GM12801 (cell line): Measurements from ENCODE around the gene RASD1.

ENCODE experiments used
- TF ChIP-seq, protein P1 (sequence below): IDR thresholded peaks from one replicate; pipeline ENCODE4 v1.5.1; 2011; ENCODE audit warnings: control low read depth; ENCODE audit not compliant: insufficient read length; ENCODE audit errors: extremely low read depth

Gene RASD1

DNA sequence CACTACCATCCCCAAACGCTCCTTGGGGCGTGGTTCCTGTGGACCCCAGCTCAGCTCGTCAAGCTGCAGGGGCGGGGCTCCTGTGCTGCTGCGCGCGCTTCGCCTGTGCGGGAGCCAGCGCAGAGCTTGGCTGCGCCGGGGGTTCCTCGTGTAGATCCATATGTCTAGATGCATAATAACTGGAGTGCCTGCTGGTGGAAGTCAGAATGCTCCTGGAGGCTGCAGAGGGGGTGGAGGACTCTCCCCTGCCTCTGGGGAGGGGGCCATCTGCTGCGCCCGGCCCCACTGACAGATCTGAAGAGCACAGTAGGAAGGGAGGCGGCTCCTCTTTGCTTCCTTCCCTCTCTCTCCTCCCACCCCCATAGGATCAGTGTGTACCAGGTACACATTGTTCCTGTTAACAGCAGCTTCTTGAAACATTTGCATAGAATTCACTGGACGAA, 4.6 kb downstream of the RASD1 start:
- TF ChIP-seq, protein P1, sequence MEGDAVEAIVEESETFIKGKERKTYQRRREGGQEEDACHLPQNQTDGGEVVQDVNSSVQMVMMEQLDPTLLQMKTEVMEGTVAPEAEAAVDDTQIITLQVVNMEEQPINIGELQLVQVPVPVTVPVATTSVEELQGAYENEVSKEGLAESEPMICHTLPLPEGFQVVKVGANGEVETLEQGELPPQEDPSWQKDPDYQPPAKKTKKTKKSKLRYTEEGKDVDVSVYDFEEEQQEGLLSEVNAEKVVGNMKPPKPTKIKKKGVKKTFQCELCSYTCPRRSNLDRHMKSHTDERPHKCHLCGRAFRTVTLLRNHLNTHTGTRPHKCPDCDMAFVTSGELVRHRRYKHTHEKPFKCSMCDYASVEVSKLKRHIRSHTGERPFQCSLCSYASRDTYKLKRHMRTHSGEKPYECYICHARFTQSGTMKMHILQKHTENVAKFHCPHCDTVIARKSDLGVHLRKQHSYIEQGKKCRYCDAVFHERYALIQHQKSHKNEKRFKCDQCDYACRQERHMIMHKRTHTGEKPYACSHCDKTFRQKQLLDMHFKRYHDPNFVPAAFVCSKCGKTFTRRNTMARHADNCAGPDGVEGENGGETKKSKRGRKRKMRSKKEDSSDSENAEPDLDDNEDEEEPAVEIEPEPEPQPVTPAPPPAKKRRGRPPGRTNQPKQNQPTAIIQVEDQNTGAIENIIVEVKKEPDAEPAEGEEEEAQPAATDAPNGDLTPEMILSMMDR = no peak

DNA sequence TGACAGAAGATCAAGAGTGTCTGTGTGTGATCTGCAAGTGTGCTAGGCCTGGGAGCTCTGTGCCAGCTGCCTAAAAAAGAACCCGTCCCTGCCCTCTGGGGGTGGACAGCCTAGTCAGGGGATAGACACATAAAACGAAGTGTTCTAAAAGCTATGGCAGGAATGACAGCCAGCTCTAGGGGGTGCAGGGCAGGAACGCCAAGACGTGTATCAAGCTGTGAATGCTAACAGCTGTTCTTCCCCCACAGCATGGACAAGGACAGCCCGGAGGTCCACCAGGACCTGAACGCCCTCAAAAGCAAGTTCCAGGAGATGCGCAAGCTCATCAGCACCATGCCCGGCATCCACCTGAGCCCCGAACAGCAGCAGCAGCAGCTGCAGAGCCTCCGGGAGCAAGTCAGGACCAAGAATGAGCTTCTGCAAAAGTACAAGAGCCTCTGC, 5.1 kb downstream of the RASD1 start:
- TF ChIP-seq, protein P1 = no peak

DNA sequence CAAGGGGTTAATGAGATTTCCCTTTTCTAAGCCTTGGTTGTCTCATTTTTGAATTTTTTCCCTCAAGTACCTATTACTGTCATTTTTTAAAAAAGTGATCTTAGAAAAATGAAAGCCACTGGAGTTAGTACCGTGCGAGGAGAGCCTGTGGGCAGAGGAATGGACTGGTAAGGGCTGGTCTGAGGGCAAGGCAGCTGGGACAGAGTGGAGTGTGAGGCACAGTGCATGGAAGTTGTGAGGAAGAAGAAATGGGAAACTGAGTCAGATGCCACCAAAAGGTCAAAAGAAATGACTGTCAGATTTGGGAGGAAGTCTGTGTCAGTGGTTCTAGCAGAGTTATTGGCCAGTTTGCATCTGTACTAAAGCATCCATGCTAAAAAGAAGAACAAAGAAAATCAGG, 8.2 kb downstream of the RASD1 start:
- TF ChIP-seq, protein P1 = no peak

DNA sequence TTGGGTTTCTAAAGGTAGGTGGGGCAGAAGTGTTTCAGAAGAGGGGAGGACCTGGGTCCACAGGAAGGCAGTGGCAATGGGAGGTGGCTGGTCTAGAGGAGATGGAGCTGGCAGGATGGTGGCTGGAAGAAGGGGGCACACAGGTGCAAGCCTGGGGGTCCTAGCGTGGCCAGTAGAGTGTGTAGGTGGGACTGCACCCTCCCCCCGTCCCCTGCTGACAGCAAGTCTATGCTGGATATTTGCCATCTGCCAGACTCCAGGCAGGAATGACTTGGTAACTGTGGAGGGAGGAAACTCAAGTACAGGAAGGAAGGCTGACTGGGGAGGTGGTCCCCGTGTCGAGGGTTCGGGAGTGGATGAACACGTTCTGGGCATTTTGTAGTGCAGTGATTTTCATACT, 10.8 kb downstream of the RASD1 start:
- TF ChIP-seq, protein P1 = no peak

DNA sequence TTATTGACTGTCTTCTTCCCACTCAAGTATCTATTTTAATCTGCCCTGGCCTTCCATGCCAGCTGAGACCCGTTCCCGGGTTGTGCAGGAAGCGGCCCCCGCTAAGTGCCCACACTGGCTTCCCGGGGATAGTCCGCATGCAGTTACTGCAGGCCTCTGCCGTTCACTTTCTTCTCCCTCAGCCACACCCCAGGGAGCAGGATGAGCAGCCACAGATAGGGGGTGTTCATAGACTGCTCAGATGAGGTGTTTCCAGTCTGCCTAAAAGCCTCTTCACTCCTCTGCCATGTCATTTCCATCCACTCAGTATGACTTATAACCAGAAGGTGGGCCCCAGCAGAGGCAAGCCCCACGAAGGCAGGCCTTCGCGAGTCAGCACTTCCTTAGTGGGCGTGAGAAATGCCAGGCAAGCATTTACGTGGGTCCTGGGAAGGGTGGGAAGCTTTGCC, 11.7 kb downstream of the RASD1 start:
- TF ChIP-seq, protein P1 = no peak

DNA sequence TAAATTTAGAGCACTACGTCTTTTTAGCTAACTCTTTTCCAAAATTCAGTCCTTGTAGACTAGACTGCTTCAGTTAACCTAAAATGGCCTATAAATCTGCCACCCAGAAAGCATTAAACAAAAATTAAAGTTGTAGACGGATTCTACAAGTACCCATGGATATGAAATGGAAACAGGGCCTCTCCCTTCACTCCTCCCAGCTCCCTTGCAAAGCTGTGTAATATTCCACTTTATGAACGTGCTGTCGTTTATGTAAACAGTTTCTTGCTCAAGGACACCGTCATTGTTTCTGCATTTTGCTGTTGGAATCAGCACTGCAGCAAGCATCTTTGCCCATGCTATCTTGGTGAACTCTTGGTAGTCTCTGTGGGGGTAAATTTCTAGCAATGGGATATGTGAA, 14.3 kb downstream of the RASD1 start:
- TF ChIP-seq, protein P1 = no peak

DNA sequence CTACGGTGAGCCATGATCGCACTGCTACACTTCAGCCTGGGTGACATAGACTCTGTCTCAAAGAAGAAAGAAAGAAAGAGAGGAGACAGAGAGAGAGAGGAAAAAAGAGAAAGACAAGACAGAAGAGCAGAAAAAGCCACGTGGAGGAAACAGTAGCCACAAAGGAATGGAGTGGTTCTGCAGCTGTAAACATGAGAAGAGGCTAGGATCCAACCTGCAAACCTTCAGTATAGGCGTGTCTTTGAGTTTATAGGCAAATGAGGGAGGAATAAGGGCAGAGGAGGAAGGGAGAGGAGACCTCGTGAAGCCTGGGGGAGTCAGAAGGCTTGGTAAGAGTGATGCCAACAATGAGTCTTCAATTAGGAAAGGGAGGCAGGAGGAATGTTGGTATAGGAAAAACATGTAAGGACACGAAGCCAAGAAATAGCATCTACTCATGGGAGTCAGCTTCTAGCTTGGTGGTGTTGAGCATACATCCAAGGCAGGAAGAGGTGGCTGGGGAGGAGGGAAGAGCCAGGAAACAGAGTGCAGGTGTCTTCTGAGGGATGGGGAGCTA, 15.5 kb downstream of the RASD1 start:
- TF ChIP-seq, protein P1 = no peak
